ENCODE results near the gene RFX5.

DNA sequence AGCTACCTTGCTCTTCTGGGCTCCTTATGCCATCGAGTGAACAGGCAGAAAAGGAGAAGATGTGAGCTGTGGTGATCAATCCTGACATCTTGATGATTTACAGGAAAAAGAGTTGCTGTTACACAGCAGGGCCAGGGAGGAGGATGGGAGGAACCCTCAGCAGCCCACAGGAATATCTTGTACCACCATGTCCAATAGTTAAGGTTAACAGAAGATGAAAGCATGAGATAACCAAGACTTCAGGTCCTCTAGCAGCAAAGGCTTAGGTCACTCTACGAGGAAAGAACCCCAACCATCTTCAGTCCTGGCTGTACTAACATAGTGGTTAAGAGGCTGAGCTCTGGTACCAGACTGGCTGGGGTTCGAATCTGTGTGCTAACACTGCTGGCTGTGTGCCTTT, 37.5 kb upstream of the RFX5 start:
- TF ChIP-seq, protein P1, sequence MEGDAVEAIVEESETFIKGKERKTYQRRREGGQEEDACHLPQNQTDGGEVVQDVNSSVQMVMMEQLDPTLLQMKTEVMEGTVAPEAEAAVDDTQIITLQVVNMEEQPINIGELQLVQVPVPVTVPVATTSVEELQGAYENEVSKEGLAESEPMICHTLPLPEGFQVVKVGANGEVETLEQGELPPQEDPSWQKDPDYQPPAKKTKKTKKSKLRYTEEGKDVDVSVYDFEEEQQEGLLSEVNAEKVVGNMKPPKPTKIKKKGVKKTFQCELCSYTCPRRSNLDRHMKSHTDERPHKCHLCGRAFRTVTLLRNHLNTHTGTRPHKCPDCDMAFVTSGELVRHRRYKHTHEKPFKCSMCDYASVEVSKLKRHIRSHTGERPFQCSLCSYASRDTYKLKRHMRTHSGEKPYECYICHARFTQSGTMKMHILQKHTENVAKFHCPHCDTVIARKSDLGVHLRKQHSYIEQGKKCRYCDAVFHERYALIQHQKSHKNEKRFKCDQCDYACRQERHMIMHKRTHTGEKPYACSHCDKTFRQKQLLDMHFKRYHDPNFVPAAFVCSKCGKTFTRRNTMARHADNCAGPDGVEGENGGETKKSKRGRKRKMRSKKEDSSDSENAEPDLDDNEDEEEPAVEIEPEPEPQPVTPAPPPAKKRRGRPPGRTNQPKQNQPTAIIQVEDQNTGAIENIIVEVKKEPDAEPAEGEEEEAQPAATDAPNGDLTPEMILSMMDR (IDR thresholded peaks at IDR 0.05), result no peak
- TF ChIP-seq POLR2A (IDR thresholded peaks at IDR 0.05), result no peak

All from prostate gland (tissue), 2 donors.